Hematopoietic multipotent progenitor cell treated with erythropoietin and hydrocortisone succinate and interleukin-3 and kit ligand, for 4 days (in vitro differentiated cells): ENCODE results near the gene DDRGK1.

Source experiments
- DNase-seq: peaks from one replicate; pipeline ENCODE4 v3.0.0-alpha.2; 2015

DDRGK1 gene

GRCh38 chr20:3204124-3204794, at the start of gene DDRGK1:
Gene DDRGK1, minus strand, starts transcription at chr20:3204682. Its CDS starts 55 bp downstream, at chr20:3204627.
- DNase-seq = peak; percentile 95

GRCh38 chr20:3251806-3252205, 47.3 kb upstream of the DDRGK1 start:
- no peak for DNase-seq

GRCh38 chr20:3250091-3250504, 45.6 kb upstream of the DDRGK1 start:
- no peak for DNase-seq

- DNase-seq = no peak
Observed at GRCh38 chr20:3248993-3249347, 44.5 kb upstream of the DDRGK1 start.

GRCh38 chr20:3248167-3248992, 43.9 kb upstream of the DDRGK1 start:
- DNase-seq = peak; percentile 77

- DNase-seq = no peak
Observed at GRCh38 chr20:3247638-3248037, 43.2 kb upstream of the DDRGK1 start.

GRCh38 chr20:3246682-3247081, 42.2 kb upstream of the DDRGK1 start:
- no peak for DNase-seq

GRCh38 chr20:3245711-3246110, 41.2 kb upstream of the DDRGK1 start:
- DNase-seq = no peak

- DNase-seq = no peak
Observed at GRCh38 chr20:3245156-3245555, 40.7 kb upstream of the DDRGK1 start.

- DNase-seq = no peak
Observed at GRCh38 chr20:3244613-3245012, 40.1 kb upstream of the DDRGK1 start.

- no peak for DNase-seq
Observed at GRCh38 chr20:3243718-3244358, 39.4 kb upstream of the DDRGK1 start.

- no peak for DNase-seq
Observed at GRCh38 chr20:3242172-3242692, 37.8 kb upstream of the DDRGK1 start.

GRCh38 chr20:3240776-3241363, 36.4 kb upstream of the DDRGK1 start:
- no peak for DNase-seq

- peak; percentile 32 for DNase-seq
Observed at GRCh38 chr20:3239867-3240775, 35.6 kb upstream of the DDRGK1 start.

GRCh38 chr20:3239026-3239866, 34.8 kb upstream of the DDRGK1 start, which contains the start of gene SLC4A11:
Gene SLC4A11, minus strand, starts transcription at chr20:3239190. Its CDS starts 53 bp downstream, at chr20:3239137.
- peak; percentile 61 for DNase-seq

- peak; percentile 62 for DNase-seq
Observed at GRCh38 chr20:3238616-3239025, 34.1 kb upstream of the DDRGK1 start.

- no peak for DNase-seq
Observed at GRCh38 chr20:3237958-3238615, 33.6 kb upstream of the DDRGK1 start.

GRCh38 chr20:3237011-3237957, 32.8 kb upstream of the DDRGK1 start:
- DNase-seq = no peak

- no peak for DNase-seq
Observed at GRCh38 chr20:3235666-3236324, 31.3 kb upstream of the DDRGK1 start.
